ENCODE measurements around the gene CRADD. TPM values are rescaled to one million over a fixed set of nuclear protein-coding genes. Genes with fewer than 3 reads are reported as not detected.

CRADD gene
- total and polyA plus RNA-seq, 2 of the 4 experiments (the other 2 are of a cell fraction), result 11.1 to 14.0 TPM

- no peak for TF ChIP-seq CTCF (conservative IDR thresholded peaks at IDR 0.05; ENCODE audit: low read depth, low read length)
- TF ChIP-seq RAD21 (IDR thresholded peaks at IDR 0.05; ENCODE audit: low read length), result no peak
Measured at GRCh38 chr12:93894391-93895088, 217.4 kb downstream of the CRADD start (continued).

DNA sequence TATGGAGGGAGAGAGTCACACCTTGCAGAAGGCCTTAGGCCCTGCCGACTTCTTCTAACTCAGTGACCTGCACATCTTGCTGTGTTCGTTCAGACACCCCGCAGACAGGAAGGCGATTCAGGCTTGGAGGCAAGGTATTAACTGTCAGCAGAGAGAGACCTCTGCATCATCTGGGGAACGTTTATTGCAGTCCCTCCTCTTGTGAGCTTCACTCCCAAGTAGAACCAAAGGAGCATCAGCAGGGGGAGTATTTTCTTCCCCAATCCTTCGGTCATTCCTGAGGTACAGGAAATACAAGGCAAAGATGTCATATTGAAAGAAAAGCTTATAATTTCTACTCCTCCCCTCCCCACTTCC is 217.9 kb downstream of the CRADD start:
- POLR2A ChIA-PET (ENCODE audit: unreplicated experiment), result no interaction called here
- Histone ChIP-seq H2BK5ac (ENCODE audit: low read depth, low read length, poor library complexity, severe bottlenecking) (no peak overlapping the region), H3K4me1 (ENCODE audit: control insufficient read depth, insufficient read depth, low read length) (peaks cover 14% of the 10 kb centered on the region), H3K4me2 (ENCODE audit: low read depth, low read length) (no peak overlapping the region), H3K9me1 (ENCODE audit: insufficient read depth, low read length) (peaks cover 12% of the 10 kb centered on the region), H3K14ac (replicated peaks; ENCODE audit: low read depth, low read length) (peak overlapping the region; percentile 81), H4K20me1 (ENCODE audit: insufficient read depth, low read length) (no peaks in the 10 kb centered on the region), H2AK5ac (ENCODE audit: low read depth, low read length) (peak overlapping the region; percentile 59; the same call in 1 of the 2 replicates), H2AFZ (replicated peaks; ENCODE audit: low read length, poor library complexity) (peak overlapping the region; percentile 81), H3K9ac (ENCODE audit: low read depth, low read length) (no peak overlapping the region), H3K9me3 (ENCODE audit: control insufficient read depth, insufficient read depth, low read length) (no peaks in the 10 kb centered on the region), H3K27ac (ENCODE audit: insufficient read depth, low read length) (no peak overlapping the region), H3K23ac (ENCODE audit: low read depth, low read length) (peak overlapping the region; percentile 64; the same call in 1 of the 2 replicates), H3K18ac (ENCODE audit: low read depth, low read length) (peak overlapping the region; percentile 16; the same call in 1 of the 2 replicates), H3K27me3 (ENCODE audit: control insufficient read depth, insufficient read depth, low read length) (no peaks in the 10 kb centered on the region), H2AK9ac (replicated peaks; ENCODE audit: low read depth, low read length, poor library complexity) (peak overlapping the region; percentile 79), H3K79me1 (ENCODE audit: low read depth in 1 of 2, low read length in 2 of 2) (no peaks in the 10 kb centered on the region), H4K5ac (ENCODE audit: low read depth, low read length) (peak overlapping the region; percentile 62; the same call in 1 of the 2 replicates), H2BK20ac (ENCODE audit: low read depth, low read length) (peak overlapping the region; percentile 82; the same call in 1 of the 2 replicates), H3K4ac (ENCODE audit: low read depth, low read length) (peak overlapping the region; percentile 79), H4K8ac (ENCODE audit: low read depth in 2 of 2, low read length in 2 of 2) (peak overlapping the region; percentile 76 to 79), H4K91ac (ENCODE audit: insufficient read depth, low read depth, low read length) (peak overlapping the region; percentile 31; the same call in 1 of the 2 replicates), H2BK15ac (ENCODE audit: low read depth, low read length) (peak overlapping the region; percentile 66; the same call in 2 of the 3 replicates), H2BK120ac (ENCODE audit: low read depth, low read length) (peak overlapping the region; percentile 76), H3K4me3 (ENCODE audit: insufficient read depth, low read depth, low read length) (no peak overlapping the region), H3K36me3 (ENCODE audit: control insufficient read depth, insufficient read depth, low read length) (no peaks in the 10 kb centered on the region), H3K56ac (ENCODE audit: extremely low read depth, insufficient read depth, low read length) (no peak overlapping the region)
- in situ Hi-C loops (cut with MboI; ENCODE audit: low sequenced_read_pairs), result no loop called here
- dilution Hi-C loops (cut with HindIII; ENCODE audit: low sequenced_read_pairs, unreplicated experiment), result no loop called here
- ATAC-seq (ENCODE audit: low read depth), result no peak
- BruUV-seq (replicated peaks), result no TSS peak
- TF ChIP-seq CEBPB (IDR thresholded peaks at IDR 0.05; ENCODE audit: low read depth, low read length), result no peak
- TF ChIP-seq RFX5 (IDR thresholded peaks at IDR 0.05; ENCODE audit: low read depth, low read length), result no peak
- TF ChIP-seq CTCF (conservative IDR thresholded peaks at IDR 0.05; ENCODE audit: low read depth, low read length), result no peak
- TF ChIP-seq ELK1 (IDR thresholded peaks at IDR 0.05; ENCODE audit: borderline replicate concordance, low read depth, low read length), result no peak
- WGBS, 2 experiments (ENCODE audit: extremely low coverage in 2 of 2, insufficient read length in 1 of 2), result 71% methylated on average over 1 of the region's 6 CpGs; no CpG with 5 or more reads in 1 of the 2 experiments
- intact Hi-C loops (cut with micrococcal nuclease), result loop anchor here (10.0 kb wide), 1 partner anchor 320 kb away; the partner anchor contains the start of gene SOCS2
- CTCF ChIA-PET, result interaction anchor here (0.6 kb wide), 1 partner anchor 391 kb away, joined by 3 read pairs; no protein-coding TSS in a partner anchor
- peak; percentile 30 for DNase-seq

Data from IMR-90 (cell line).